Stimulated activated CD8-positive, alpha-beta memory T cell treated with anti-CD3 and anti-CD28 coated beads, Interleukin-7, amount 100 ng/mL, for 48 hours (primary cell): ENCODE results near the gene PATZ1.
A peak's percentile ranks its signal among the peaks of the same experiment; 100 is the strongest.

Experiments
- DNase-seq, 2 donors: peaks; one replicate each; pipeline ENCODE4 v3.0.0-alpha.2; 2020; ENCODE audit warnings: low read depth in 1 of 2; ENCODE audit errors: extremely low read depth in 1 of 2

PATZ1 gene

GRCh38 chr22:31343235-31344191 is 2.6 kb downstream of the PATZ1 start:
- peak in 1 of 2 donors; percentile 31 for DNase-seq

DNA sequence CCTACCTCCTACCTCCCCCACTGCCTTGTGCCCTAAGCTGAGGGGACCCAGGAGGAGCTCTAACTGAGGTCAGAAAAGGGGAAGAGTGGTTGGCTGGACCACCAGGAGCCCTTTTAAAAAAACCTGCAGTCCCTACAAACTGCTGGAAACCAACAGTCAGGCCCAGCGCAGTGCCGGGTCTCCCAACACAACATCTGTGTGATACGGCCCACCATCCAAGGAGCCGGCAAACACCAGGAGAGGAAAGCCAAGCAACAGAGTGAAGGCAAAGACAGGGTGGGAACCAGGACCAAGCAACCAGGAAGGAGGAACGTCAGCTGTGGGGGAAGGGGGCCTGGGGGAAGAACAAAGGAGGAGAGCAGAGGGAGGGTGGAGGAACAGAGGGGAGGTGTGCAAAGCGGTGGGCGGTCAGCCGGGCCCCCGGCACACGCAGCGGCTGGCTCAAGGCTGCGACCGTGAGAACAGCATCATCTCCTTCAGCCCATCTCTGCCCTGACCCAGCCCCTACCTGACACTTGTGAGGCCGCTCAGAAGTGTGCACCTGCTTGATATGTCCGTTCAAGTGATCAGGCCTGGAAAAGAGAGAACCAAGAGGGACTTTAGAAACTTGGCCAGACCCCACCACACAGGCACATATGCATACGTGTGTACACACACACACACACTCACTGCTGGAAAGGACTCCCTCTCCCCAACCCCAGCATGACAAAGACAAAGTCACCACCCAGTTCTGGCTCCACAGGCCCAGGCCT is 3.6 kb downstream of the PATZ1 start:
- no peak for DNase-seq

DNA sequence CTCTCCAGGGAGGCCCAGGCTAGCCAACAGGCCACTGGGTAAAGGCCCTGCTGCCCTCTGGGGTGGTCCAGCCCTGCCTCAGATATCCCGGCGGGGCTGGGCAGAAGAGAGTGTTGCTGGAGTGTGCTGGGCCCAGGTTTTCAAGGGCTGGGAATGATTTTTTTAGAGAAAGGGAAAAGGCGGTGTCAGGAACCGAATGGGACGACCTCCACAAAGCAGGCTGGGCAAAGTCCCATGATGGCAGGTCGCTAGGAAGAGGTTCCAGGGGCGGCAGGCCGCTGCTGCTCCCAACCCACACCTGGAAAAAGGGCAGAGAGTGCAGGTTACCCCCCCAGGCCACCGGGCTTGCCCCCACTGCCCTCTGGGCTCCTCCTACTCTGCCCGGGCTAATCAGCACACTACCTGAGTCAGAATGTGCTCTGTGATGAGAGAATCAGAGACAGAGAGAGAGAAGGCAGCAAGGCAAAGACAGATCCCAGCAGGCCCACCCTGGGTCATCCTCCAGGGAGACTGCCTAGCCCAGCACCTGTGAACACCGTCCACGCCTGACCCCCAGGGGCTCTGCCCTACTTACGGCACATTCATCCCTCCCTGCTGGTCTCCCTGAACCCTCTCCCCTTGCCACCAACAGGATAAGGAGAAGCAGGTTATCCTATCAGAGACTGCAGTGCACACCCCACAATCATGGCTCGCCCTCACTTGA is 4.6 kb downstream of the PATZ1 start:
- no peak for DNase-seq

- DNase-seq: no peak
Observed at GRCh38 chr22:31340765-31341247, 5.3 kb downstream of the PATZ1 start.

DNA sequence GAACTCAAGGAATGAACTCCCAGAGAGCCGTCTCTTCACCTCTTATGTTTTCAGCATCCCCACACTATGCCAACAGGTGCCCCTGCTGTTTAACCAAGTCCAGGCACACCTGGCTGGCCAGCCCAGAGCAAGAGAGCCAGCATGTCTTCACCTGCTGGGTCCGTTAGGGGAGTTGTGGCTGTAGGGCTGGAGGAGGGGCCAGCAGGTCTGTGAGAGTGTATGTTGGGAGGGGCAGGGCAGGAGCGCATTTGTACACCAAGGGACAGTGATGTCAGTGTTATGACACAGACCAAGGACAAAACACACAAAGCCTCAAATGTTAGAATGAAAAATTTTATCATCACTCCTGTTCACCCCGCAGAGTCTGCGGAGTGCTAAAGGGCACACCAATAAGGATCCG is 5.8 kb downstream of the PATZ1 start:
- DNase-seq: no peak

DNA sequence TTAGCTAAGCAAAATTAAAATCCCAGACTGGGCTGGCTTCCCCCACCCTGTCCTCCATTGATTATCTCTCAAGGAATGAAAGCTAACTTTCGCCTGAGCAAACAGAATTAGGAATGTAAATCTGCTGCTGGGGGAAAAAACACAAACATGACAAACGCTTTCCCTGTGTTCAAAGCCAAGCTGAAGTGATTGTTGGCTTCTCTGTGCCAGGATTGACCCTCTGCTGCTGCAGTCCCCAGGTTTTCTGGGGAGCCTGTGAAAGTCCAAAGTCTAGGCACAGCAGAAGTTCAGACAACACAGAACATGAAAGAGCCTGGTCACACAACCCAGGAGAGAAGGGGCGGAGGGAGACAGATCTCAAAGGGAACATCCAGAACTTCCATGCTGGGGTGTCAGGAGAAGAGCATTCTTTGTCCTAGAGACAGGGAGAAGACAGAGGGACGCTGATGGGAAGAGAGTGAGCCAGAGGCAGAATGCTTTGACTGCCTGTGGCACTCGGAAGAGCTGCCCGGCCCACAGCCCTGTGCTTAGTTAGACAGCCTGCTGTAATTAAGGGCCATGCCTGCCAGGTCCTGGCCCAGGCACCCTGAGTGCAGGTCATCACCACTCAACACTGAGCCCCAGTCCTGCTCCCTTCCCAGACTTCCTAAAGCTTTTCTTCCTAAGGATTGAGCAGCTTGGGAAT is 6.9 kb downstream of the PATZ1 start:
- no peak for DNase-seq

GRCh38 chr22:31337178-31337577 is 9.0 kb downstream of the PATZ1 start:
- DNase-seq: no peak

DNA sequence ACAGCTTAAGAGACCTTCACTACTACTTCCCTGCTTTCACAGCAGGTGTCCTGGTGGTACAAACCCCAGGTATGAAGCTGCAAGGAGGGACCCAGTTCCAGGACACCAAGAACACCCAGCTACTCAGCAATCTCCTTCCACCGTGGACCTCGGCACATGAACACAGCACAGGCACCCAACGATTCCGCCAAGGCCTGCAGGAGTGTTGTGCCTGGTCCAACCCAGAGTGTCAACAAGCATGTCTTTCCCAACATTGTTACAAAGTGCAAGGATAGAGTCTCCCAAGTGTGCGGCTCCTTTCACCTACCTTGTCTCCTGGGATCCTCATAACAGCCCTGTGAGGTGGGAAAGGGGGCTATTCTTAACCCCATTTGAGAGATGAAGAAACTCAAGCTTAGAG is 11.8 kb downstream of the PATZ1 start:
- DNase-seq: no peak

GRCh38 chr22:31333641-31334040 is 12.5 kb downstream of the PATZ1 start:
- DNase-seq: no peak

DNA sequence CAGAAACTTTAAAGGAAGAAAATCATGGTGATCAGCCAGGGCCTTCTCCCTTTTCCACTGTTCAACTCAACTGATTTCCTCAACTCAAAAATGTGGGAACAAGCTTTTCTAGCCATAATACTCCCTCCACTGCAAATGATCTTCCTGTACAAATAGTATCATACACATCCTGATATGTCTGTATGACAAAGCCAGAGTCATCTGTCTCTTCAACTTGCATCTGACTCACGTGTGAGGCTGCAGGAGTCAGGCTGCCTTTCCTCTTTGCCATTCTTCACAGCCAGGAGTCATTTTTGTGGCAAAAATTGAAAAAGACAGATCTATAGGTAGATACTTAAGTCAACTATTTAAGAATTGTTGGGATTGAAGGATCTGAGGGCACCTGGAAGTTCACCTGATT is 13.3 kb downstream of the PATZ1 start:
- DNase-seq: no peak

GRCh38 chr22:31332010-31332409 is 14.1 kb downstream of the PATZ1 start:
- DNase-seq: no peak

GRCh38 chr22:31329453-31330215 is 16.5 kb downstream of the PATZ1 start:
- DNase-seq: no peak

DNA sequence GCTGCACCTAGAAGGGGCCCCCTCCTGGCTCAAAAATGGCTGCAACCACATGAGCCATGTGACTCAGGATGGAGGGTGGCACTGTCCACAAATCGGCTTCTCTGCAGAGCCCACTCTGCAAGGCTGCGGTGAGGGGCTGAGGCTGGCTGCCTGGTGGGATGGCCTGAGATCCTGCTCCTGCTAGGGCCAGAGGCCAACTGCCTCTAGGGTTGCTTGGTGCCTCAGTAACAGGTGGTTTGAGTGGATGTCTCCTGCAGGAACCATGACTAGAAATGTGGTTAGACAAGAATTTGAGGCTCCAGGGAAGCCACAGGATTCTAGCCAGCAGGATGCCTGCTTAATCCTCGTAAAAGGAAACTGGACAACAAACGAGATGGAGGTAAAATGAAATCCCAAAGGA is 17.1 kb downstream of the PATZ1 start:
- no peak for DNase-seq

- DNase-seq: no peak
Observed at GRCh38 chr22:31328544-31328960, 17.6 kb downstream of the PATZ1 start.

- DNase-seq: no peak
Observed at GRCh38 chr22:31327806-31328543, 18.2 kb downstream of the PATZ1 start.

- DNase-seq: no peak
Observed at GRCh38 chr22:31326877-31327276, 19.3 kb downstream of the PATZ1 start.

- no peak for DNase-seq
Observed at GRCh38 chr22:31323578-31324550, 22.3 kb downstream of the PATZ1 start.

GRCh38 chr22:31321421-31321820 is 24.7 kb downstream of the PATZ1 start:
- no peak for DNase-seq
